ENCODE measurements around the gene CAPN14.

GRCh38 chr2:31192851-31193392, 24.4 kb downstream of the CAPN14 start:
- TF ChIP-seq CTCF (IDR thresholded peaks at IDR 0.05; ENCODE audit: insufficient read depth, low read depth, low read length): no peak
- TF ChIP-seq EZH2 (IDR thresholded peaks at IDR 0.05; ENCODE audit: insufficient read depth, low read length): no peak

All from astrocyte (in vitro differentiated cells and primary cell).